ENCODE results near the gene NHSL2. TPM values are rescaled to one million over a fixed set of nuclear protein-coding genes. Genes with fewer than 3 reads are reported as not detected.

Gene NHSL2
- total RNA-seq, 2 donors from 2014 or later = 1.0 to 4.1 TPM

GRCh38 chrX:72142094-72142793 is 231.6 kb downstream of the NHSL2 start:
- no peak for DNase-seq
- no peaks in the 10 kb centered on the region for H3K4me1 ChIP-seq
- H3K27ac ChIP-seq = no peak overlapping the region

GRCh38 chrX:72142794-72143608 is 232.4 kb downstream of the NHSL2 start:
- Histone ChIP-seq H3K9me3 (no peaks in the 10 kb centered on the region), H3K9ac (ENCODE audit: low read depth in 2 of 2, low read length in 2 of 2) (no peak overlapping the region), H3K27ac (no peak overlapping the region), H3K4me3 (no peak overlapping the region), H3K36me3 (no peaks in the 10 kb centered on the region), H3K27me3 (no peaks in the 10 kb centered on the region), H3K4me1 (no peaks in the 10 kb centered on the region)
- DNase-seq = no peak
- no peak for TF ChIP-seq CTCF (IDR thresholded peaks at IDR 0.05)
- intact Hi-C loops (cut with DNase I) = no loop called here

More at GRCh38 chrX:72142094-72142793, 231.6 kb downstream of the NHSL2 start:
- TF ChIP-seq CTCF (IDR thresholded peaks at IDR 0.05) = no peak
- no peaks in the 10 kb centered on the region for H3K27me3 ChIP-seq
- intact Hi-C loops (cut with DNase I) = no loop called here
- H3K9me3 ChIP-seq = no peaks in the 10 kb centered on the region
- H3K9ac ChIP-seq (ENCODE audit: low read depth in 2 of 2, low read length in 2 of 2) = no peak overlapping the region
- H3K4me3 ChIP-seq = no peak overlapping the region
- no peaks in the 10 kb centered on the region for H3K36me3 ChIP-seq

- TF ChIP-seq CTCF (IDR thresholded peaks at IDR 0.05) = no peak
- no peak overlapping the region for H3K27ac ChIP-seq
- no peak overlapping the region for H3K4me3 ChIP-seq
- H3K36me3 ChIP-seq = no peaks in the 10 kb centered on the region
- H3K9me3 ChIP-seq = no peaks in the 10 kb centered on the region
- intact Hi-C loops (cut with DNase I) = no loop called here
- no peak for DNase-seq
- no peak overlapping the region for H3K9ac ChIP-seq (ENCODE audit: low read depth in 2 of 2, low read length in 2 of 2)
- H3K27me3 ChIP-seq = no peaks in the 10 kb centered on the region
- H3K4me1 ChIP-seq = no peaks in the 10 kb centered on the region
Measured at GRCh38 chrX:72143609-72143907, 232.9 kb downstream of the NHSL2 start.

- intact Hi-C loops (cut with DNase I) = no loop called here
- no peaks in the 10 kb centered on the region for H3K4me1 ChIP-seq
- H3K4me3 ChIP-seq = no peak overlapping the region
- H3K27me3 ChIP-seq = no peaks in the 10 kb centered on the region
- H3K36me3 ChIP-seq = no peaks in the 10 kb centered on the region
- no peak for TF ChIP-seq CTCF (IDR thresholded peaks at IDR 0.05)
- no peak overlapping the region for H3K27ac ChIP-seq
- no peaks in the 10 kb centered on the region for H3K9me3 ChIP-seq
- no peak overlapping the region for H3K9ac ChIP-seq (ENCODE audit: low read depth in 2 of 2, low read length in 2 of 2)
- no peak for DNase-seq
Measured at GRCh38 chrX:72145181-72145580, 234.5 kb downstream of the NHSL2 start.

- H3K27ac ChIP-seq = no peak overlapping the region
- intact Hi-C loops (cut with DNase I) = no loop called here
- H3K9ac ChIP-seq (ENCODE audit: low read depth in 2 of 2, low read length in 2 of 2) = no peak overlapping the region
- no peaks in the 10 kb centered on the region for H3K36me3 ChIP-seq
- no peak overlapping the region for H3K4me3 ChIP-seq
- no peaks in the 10 kb centered on the region for H3K9me3 ChIP-seq
- H3K4me1 ChIP-seq = no peaks in the 10 kb centered on the region
- no peak for TF ChIP-seq CTCF (IDR thresholded peaks at IDR 0.05)
- no peak for DNase-seq
- no peaks in the 10 kb centered on the region for H3K27me3 ChIP-seq
Measured at GRCh38 chrX:72146527-72146926, 235.9 kb downstream of the NHSL2 start.
